Skeletal muscle tissue (tissue), 4 donors: ENCODE measurements around the gene DLX2. TPM values are rescaled to one million over a fixed set of nuclear protein-coding genes. Genes with fewer than 3 reads are reported as not detected.

ENCODE experiments used
- H3K27ac ChIP-seq: one replicate; pipeline ENCODE4 v1.7.0; 2013; ENCODE audit warnings: mild to moderate bottlenecking, low read depth, low read length, inconsistent platforms
- H3K27me3 ChIP-seq, 3 donors: one replicate each; pipeline ENCODE4 v1.7.0; 2013; ENCODE audit warnings: low read length in 3 of 3; ENCODE audit not compliant: control insufficient read depth in 3 of 3, insufficient read depth in 3 of 3
- H3K36me3 ChIP-seq, 3 donors: one replicate each; pipeline ENCODE4 v1.7.0; 2013; ENCODE audit warnings: low read length in 3 of 3; ENCODE audit not compliant: control insufficient read depth in 3 of 3, insufficient read depth in 3 of 3
- H3K4me1 ChIP-seq, 3 donors: one replicate each; pipeline ENCODE4 v1.7.0; 2013; ENCODE audit warnings: low read length in 3 of 3, mild to moderate bottlenecking in 3 of 3; ENCODE audit not compliant: control insufficient read depth in 3 of 3, insufficient read depth in 3 of 3
- H3K4me3 ChIP-seq, 3 donors: one replicate each; pipeline ENCODE4 v1.7.0; 2013; ENCODE audit warnings: low read length in 3 of 3
- H3K9ac ChIP-seq, 3 donors: one replicate each; pipeline ENCODE4 v1.7.0; 2013; ENCODE audit warnings: low read length in 3 of 3, mild to moderate bottlenecking in 3 of 3, moderate library complexity in 2 of 3, low read depth in 1 of 3
- H3K9me3 ChIP-seq, 3 donors: one replicate each; pipeline ENCODE4 v1.7.0; 2013; ENCODE audit warnings: low read length in 3 of 3; ENCODE audit not compliant: control insufficient read depth in 3 of 3
- total RNA-seq: library from RNA; depleted of rRNA; stranded (reverse); fragments of >200 nt; gene quantifications from one replicate; pipeline ENCODE4 v1.2.3, GENCODE V29; 2014
- donor health status: Osteomylitis.

DLX2 gene
- total RNA-seq, 1 donor from 2014 or later: not detected

- Histone ChIP-seq H3K27ac (no peak overlapping the region), H3K9ac (no peak overlapping the region), H3K4me3 (no peak overlapping the region), H3K36me3 (no peaks in the 10 kb centered on the region), H3K27me3 (peaks cover 96 to 98% (median 97%) of the 10 kb centered on the region in 3 donors), H3K4me1 (peaks cover 50 to 70% (median 61%) of the 10 kb centered on the region in 3 donors), H3K9me3 (no peaks in the 10 kb centered on the region)
Observed at GRCh38 chr2:172099472-172100079, 3.1 kb downstream of the DLX2 start.

GRCh38 chr2:172098650-172099471, 3.8 kb downstream of the DLX2 start:
- Histone ChIP-seq H3K9ac (peak overlapping the region in 1 of 3 donors; percentile 33), H3K27me3 (peaks cover 96 to 98% (median 96%) of the 10 kb centered on the region in 3 donors), H3K9me3 (no peaks in the 10 kb centered on the region), H3K4me3 (peak overlapping the region in 2 of 3 donors; percentile 16 to 50), H3K36me3 (no peaks in the 10 kb centered on the region), H3K4me1 (peaks cover 50 to 72% (median 61%) of the 10 kb centered on the region in 3 donors), H3K27ac (no peak overlapping the region)

DNA sequence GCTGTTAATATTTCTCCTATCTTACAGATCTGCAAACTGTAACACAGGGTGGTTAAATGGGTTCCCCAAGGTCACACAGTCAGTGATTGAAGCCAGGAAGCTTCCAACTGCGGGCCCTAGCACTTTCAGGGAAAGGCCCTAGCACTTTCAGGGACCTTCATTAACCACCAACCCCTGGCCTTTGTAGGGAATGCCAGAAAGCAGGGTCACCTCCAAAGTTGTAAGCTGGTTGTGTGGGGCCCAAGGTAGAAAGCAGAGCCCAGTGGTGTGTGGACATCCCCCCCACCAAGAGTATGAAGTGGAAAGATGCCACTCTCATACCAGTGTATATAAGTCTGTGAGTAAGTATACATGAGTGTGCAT, 4.4 kb downstream of the DLX2 start:
- Histone ChIP-seq H3K27me3 (peaks cover 96 to 98% (median 98%) of the 10 kb centered on the region in 3 donors), H3K9ac (no peak overlapping the region), H3K4me3 (no peak overlapping the region), H3K4me1 (peaks cover 47 to 72% (median 61%) of the 10 kb centered on the region in 3 donors), H3K36me3 (no peaks in the 10 kb centered on the region), H3K9me3 (no peaks in the 10 kb centered on the region), H3K27ac (no peak overlapping the region)

DNA sequence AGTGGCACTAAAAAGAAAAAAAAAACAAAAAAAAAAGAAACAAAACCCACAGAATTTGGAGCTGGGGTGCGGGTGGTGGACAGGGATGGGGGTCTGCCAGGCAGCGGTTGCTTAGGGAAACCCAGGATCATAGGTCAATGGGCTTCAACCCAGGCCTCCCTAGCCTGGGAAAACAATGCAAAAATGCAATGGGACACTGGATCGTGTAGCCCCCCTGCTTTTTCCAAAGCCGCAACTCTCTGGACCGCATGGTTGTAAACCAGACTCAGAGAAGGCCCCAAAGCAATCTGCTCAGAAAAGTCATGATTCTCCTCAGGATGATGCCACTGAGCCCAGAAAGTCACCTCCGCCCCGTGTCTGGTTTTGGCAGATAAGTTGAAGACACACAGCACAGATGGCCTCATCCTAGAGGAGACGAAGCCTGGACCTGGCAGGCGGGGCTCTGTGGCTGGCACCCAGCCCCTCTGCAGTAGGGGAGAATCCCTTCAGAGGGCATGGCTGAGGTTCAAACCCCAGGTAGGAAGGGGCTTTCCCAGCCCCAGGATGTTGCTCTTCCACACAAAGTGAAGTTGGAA, 5.1 kb downstream of the DLX2 start:
- Histone ChIP-seq H3K9ac (no peak overlapping the region), H3K4me3 (no peak overlapping the region), H3K27me3 (peaks cover 97 to 99% (median 97%) of the 10 kb centered on the region in 3 donors), H3K36me3 (no peaks in the 10 kb centered on the region), H3K27ac (no peak overlapping the region), H3K9me3 (no peaks in the 10 kb centered on the region), H3K4me1 (peaks cover 43 to 67% (median 55%) of the 10 kb centered on the region in 3 donors)

GRCh38 chr2:172096626-172097547, 5.8 kb downstream of the DLX2 start:
- peaks cover 38 to 60% (median 49%) of the 10 kb centered on the region in 3 donors for H3K4me1 ChIP-seq
- H3K9me3 ChIP-seq: no peaks in the 10 kb centered on the region
- peak overlapping the region; percentile 48 to 60 (median 56) for H3K4me3 ChIP-seq
- H3K27ac ChIP-seq: no peak overlapping the region
- peak overlapping the region in 1 of 3 donors; percentile 45 for H3K9ac ChIP-seq
- H3K27me3 ChIP-seq: peaks cover 98 to 99% (median 98%) of the 10 kb centered on the region in 3 donors
- no peaks in the 10 kb centered on the region for H3K36me3 ChIP-seq

DNA sequence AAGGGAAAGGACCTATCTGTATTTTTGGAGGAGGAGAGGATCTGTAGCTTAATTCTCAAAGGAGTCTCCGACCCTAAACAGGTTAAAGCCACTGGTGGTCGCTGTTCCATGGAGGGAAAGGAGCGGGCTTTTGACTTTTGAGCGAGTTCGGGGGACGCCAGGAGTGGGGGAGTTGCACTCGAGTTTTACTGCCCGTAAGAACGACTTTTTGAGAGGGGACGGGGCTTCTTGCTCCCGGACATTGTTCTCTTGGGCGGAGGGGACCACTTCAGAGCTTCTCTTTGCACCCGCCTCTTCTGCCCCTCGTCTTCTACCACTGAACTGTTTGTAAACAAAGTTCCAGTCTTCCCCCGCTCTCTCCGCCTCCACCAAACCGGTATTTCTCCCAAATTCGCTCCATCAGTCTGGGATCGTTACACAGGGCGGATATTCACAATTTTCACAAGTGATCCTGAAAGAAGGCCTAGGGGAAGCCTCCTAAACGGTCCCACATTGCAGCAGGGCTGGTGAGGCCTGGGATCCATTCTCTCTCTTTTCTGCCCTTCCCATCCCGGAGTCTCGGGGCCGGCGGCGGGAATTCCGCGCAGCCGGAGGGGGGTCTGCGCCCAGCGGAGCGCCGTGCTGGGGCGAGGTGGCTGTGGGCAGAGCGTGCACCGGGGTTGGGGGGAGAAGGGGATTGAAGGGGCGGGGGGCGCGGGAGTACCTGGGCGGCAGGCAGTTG, 6.6 kb downstream of the DLX2 start:
- H3K9ac ChIP-seq: no peak overlapping the region
- no peaks in the 10 kb centered on the region for H3K36me3 ChIP-seq
- peaks cover 96 to 98% (median 98%) of the 10 kb centered on the region in 3 donors for H3K27me3 ChIP-seq
- peaks cover 30 to 52% (median 41%) of the 10 kb centered on the region in 3 donors for H3K4me1 ChIP-seq
- peak overlapping the region; percentile 23 to 56 (median 48) for H3K4me3 ChIP-seq
- H3K9me3 ChIP-seq: no peaks in the 10 kb centered on the region
- H3K27ac ChIP-seq: no peak overlapping the region

- peaks cover 95 to 98% (median 97%) of the 10 kb centered on the region in 3 donors for H3K27me3 ChIP-seq
Observed at GRCh38 chr2:172095146-172095904, 7.4 kb downstream of the DLX2 start.

GRCh38 chr2:172094294-172095145, 8.2 kb downstream of the DLX2 start:
- no peaks in the 10 kb centered on the region for H3K9me3 ChIP-seq
- H3K27me3 ChIP-seq: peaks cover 95 to 98% (median 97%) of the 10 kb centered on the region in 3 donors
- peak overlapping the region in 2 of 3 donors; percentile 63 to 64 for H3K4me3 ChIP-seq
- peak overlapping the region in 1 of 3 donors; percentile 45 for H3K9ac ChIP-seq
- peaks cover 26 to 41% (median 34%) of the 10 kb centered on the region in 3 donors for H3K4me1 ChIP-seq
- H3K27ac ChIP-seq: no peak overlapping the region
- H3K36me3 ChIP-seq: no peaks in the 10 kb centered on the region

More at GRCh38 chr2:172095146-172095904, 7.4 kb downstream of the DLX2 start:
- Histone ChIP-seq H3K27ac (no peak overlapping the region), H3K9ac (peak overlapping the region in 1 of 3 donors; percentile 45), H3K9me3 (no peaks in the 10 kb centered on the region), H3K36me3 (no peaks in the 10 kb centered on the region), H3K4me1 (peaks cover 28 to 45% (median 39%) of the 10 kb centered on the region in 3 donors), H3K4me3 (peak overlapping the region; percentile 23 to 64 (median 63))
